SK-N-SH treated with all-trans-retinoic acid at 6 μM for 48 hours (cell line): ENCODE results near the gene CYP27B1.

ENCODE experiments used
- CREB5 ChIP-seq: fragments of 250-450 bp; sonication (Bioruptor Pico); IDR thresholded peaks from 2 replicates; pipeline ENCODE4 v1.5.1; 2020; ENCODE audit warnings: low read depth, mild to moderate bottlenecking, moderate library complexity
- GLIS3 ChIP-seq: fragments of 250-450 bp; sonication (Bioruptor Pico); IDR thresholded peaks from 2 replicates; pipeline ENCODE4 v1.5.0; 2020; ENCODE audit warnings: mild to moderate bottlenecking, moderate library complexity
- RARB ChIP-seq: fragments of 250-450 bp; sonication (Bioruptor Pico); IDR thresholded peaks from 2 replicates; pipeline ENCODE4 v1.8.0; 2021; ENCODE audit warnings: mild to moderate bottlenecking, moderate library complexity
- ZFP3 ChIP-seq: fragments of 250-450 bp; sonication (Bioruptor Pico); IDR thresholded peaks from 2 replicates; pipeline ENCODE4 v1.5.0; 2020; ENCODE audit warnings: mild to moderate bottlenecking, moderate library complexity

DNA sequence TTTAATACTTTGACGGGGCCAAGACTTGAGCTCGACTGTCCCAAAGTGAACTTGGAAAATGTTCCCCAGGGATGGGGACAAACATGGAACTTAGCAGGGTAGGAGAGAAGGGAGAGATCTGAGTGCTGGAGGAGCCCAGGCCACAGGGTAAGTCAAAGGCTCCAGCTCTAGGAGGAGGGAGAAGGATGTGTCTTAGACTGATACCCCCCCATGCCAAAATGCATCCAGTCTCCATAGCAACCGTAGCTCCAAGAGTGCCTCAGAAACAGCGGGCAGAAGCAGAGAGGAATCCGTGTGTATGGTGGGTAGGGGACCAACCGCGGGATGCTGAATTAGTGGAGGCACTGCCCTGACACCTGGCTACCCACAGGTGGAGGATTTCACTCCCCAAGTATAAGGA, 27.5 kb downstream of the CYP27B1 start:
- no peak for TF ChIP-seq CREB5 (CRISPR knock-in tag)
- TF ChIP-seq ZFP3 (CRISPR knock-in tag) = no peak
- no peak for TF ChIP-seq RARB (CRISPR knock-in tag)
- no peak for TF ChIP-seq GLIS3 (CRISPR knock-in tag)
